ENCODE results near the gene NT5M. TPM values are rescaled to one million over a fixed set of nuclear protein-coding genes. Genes with fewer than 3 reads are reported as not detected.

The NT5M gene
- total and polyA plus RNA-seq, 11 donors = 4.1 to 15.1 (median 7.6) TPM

- ATAC-seq (no peak), DNase-seq (no peak)
- Histone ChIP-seq H3K27me3 (no peaks in the 10 kb centered on the region), H3K4me1 (peaks cover 0 to 6% (median 4%) of the 10 kb centered on the region in 12 donors), H3K4me3 (no peak overlapping the region), H3K27ac (no peak overlapping the region), H3K9me3 (no peaks in the 10 kb centered on the region), H3K36me3 (no peaks in the 10 kb centered on the region)
- intact Hi-C loops (cut with DNase I) = loop anchor here in 1 of 10 donors (10.0 kb wide), 1 partner anchor 281 kb away; no protein-coding TSS in a partner anchor
- 92 to 94% (median 93%) methylated on average over 5 of the region's 5 CpGs for WGBS, 4 donors
- no peak for TF ChIP-seq POLR2A (IDR thresholded peaks at IDR 0.05)
- TF ChIP-seq CTCF (IDR thresholded peaks at IDR 0.05) = no peak
These were observed 17.2 kb upstream of the NT5M start for GRCh38 chr17:17285951-17286350.

GRCh38 chr17:17289086-17289485, 14.1 kb upstream of the NT5M start:
- Histone ChIP-seq H3K4me3 (no peak overlapping the region), H3K27ac (no peak overlapping the region), H3K4me1 (no peaks in the 10 kb centered on the region), H3K27me3 (no peaks in the 10 kb centered on the region), H3K36me3 (no peaks in the 10 kb centered on the region), H3K9me3 (no peaks in the 10 kb centered on the region)
- intact Hi-C loops (cut with DNase I) = loop anchor here in 1 of 10 donors (10.0 kb wide), 1 partner anchor 284 kb away; no protein-coding TSS in a partner anchor
- TF ChIP-seq POLR2A (IDR thresholded peaks at IDR 0.05) (no peak), CTCF (IDR thresholded peaks at IDR 0.05) (no peak)
- no peak for ATAC-seq
- no peak for DNase-seq
- 72 to 90% (median 87%) methylated on average over 4 of the region's 4 CpGs for WGBS, 4 donors

- H3K27me3 ChIP-seq = no peaks in the 10 kb centered on the region
- 75 to 78% (median 78%) methylated on average over 7 of the region's 7 CpGs for WGBS, 4 donors
- no peak for DNase-seq
- intact Hi-C loops (cut with DNase I) = loop anchor here in 1 of 10 donors (10.0 kb wide), 1 partner anchor 285 kb away; no protein-coding TSS in a partner anchor
- no peak for ATAC-seq
- H3K4me3 ChIP-seq = no peak overlapping the region
- H3K36me3 ChIP-seq = no peaks in the 10 kb centered on the region
- no peaks in the 10 kb centered on the region for H3K4me1 ChIP-seq
- TF ChIP-seq POLR2A (IDR thresholded peaks at IDR 0.05) (no peak), CTCF (IDR thresholded peaks at IDR 0.05) (no peak)
- H3K27ac ChIP-seq = no peak overlapping the region
- no peaks in the 10 kb centered on the region for H3K9me3 ChIP-seq
These were observed 13.5 kb upstream of the NT5M start for GRCh38 chr17:17289701-17290100.

- H3K4me1 ChIP-seq = no peaks in the 10 kb centered on the region
- 92 to 98% (median 96%) methylated on average over 4 of the region's 4 CpGs for WGBS, 4 donors
- intact Hi-C loops (cut with DNase I) = no loop called here
These were observed 8.0 kb upstream of the NT5M start for GRCh38 chr17:17295141-17295540.

More at GRCh38 chr17:17295141-17295540, 8.0 kb upstream of the NT5M start:
- TF ChIP-seq POLR2A (IDR thresholded peaks at IDR 0.05) (no peak), CTCF (IDR thresholded peaks at IDR 0.05) (no peak)
- Histone ChIP-seq H3K9me3 (no peaks in the 10 kb centered on the region), H3K36me3 (no peaks in the 10 kb centered on the region), H3K27ac (no peak overlapping the region), H3K4me3 (no peak overlapping the region), H3K27me3 (no peaks in the 10 kb centered on the region)
- DNase-seq (no peak), ATAC-seq (no peak)

Data from heart left ventricle (tissue), 16 donors.